K562 (cell line): ENCODE data around the gene CDCA4. TPM values are rescaled to one million over a fixed set of nuclear protein-coding genes. Genes with fewer than 3 reads are reported as not detected.

Experiments
- ATAC-seq: fragments of 200-7000 bp; cut with Tn5 transposase; 3 replicates; pipeline ENCODE4 v1.9.1; 2020; ENCODE audit warnings: moderate library complexity
- BruUV-seq: library from RNA; stranded (reverse); fragments of 400-500 nt; replicated peaks from 2 replicates; lab custom pipeline; 2021; lab: Mats Ljungman, UMichigan
- CTCF ChIA-PET: fragments of 300-600 bp; formaldehyde crosslinking; extraction: SDS; loops from one replicate; lab custom pipeline; 2021; ENCODE audit warnings: low intra/inter-chr PET ratio; lab: Yijun Ruan, JAX
- POLR2A ChIA-PET: fragments of 300-600, 350-650 bp; sonication (Branson Sonifier 250); formaldehyde crosslinking; extraction: SDS; loops from one replicate; lab custom pipeline; 2021; ENCODE audit warnings: antibody characterized with exemption, inconsistent platforms; lab: Yijun Ruan, JAX
- DNase-seq, 4 experiments: peaks; one replicate each; pipeline versions ENCODE4 v3.0.0 to v3.0.0-alpha.2; 2011 to 2018; ENCODE audit warnings: low spot score in 3 of 4, mixed read lengths in 3 of 4; ENCODE audit errors: extremely low read depth in 1 of 4
- FAIRE-seq: peaks from 2 replicates; lab custom pipeline; 2011; peaks lifted over from hg19 to GRCh38; lab: Jason Lieb, UNC
- H2AFZ ChIP-seq: 2 replicates; pipeline ENCODE4 v1.6.0; 2011; ENCODE audit warnings: low read depth, low read length, control low read depth, inconsistent platforms
- H3K27ac ChIP-seq: fragments of 200-600 bp; 3 replicates; pipeline ENCODE4 v1.8.0; 2011; ENCODE audit warnings: low read depth, mild to moderate bottlenecking, control low read depth, inconsistent platforms, low read length, moderate library complexity, mixed read lengths; ENCODE audit errors: extremely low read depth
- H3K27me3 ChIP-seq, 2 experiments: fragments of 300-600 bp in 1 of 2; 2 replicates in 1 of 2; 3 replicates in 1 of 2; pipeline versions ENCODE4 v1.6.0 to v1.8.0; 2011; ENCODE audit warnings: inconsistent platforms in 2 of 2, low read length in 2 of 2, mild to moderate bottlenecking in 1 of 2, mixed read lengths in 1 of 2, moderate library complexity in 1 of 2; ENCODE audit not compliant: control insufficient read depth in 2 of 2, insufficient read depth in 2 of 2
- H3K36me3 ChIP-seq: fragments of 300-600 bp; 3 replicates; pipeline ENCODE4 v1.8.0; 2011; ENCODE audit warnings: mild to moderate bottlenecking, low read length, inconsistent platforms; ENCODE audit not compliant: control insufficient read depth, insufficient read depth
- H3K4me1 ChIP-seq, 2 experiments: fragments of 200-600 bp in 1 of 2; replicated peaks in 1 of 2; 2 replicates in 1 of 2; 3 replicates in 1 of 2; pipeline versions ENCODE4 v1.5.1 to v1.8.0; 2011; ENCODE audit warnings: inconsistent platforms in 2 of 2, low read length in 2 of 2, mild to moderate bottlenecking in 1 of 2, mixed read lengths in 1 of 2, moderate library complexity in 1 of 2; ENCODE audit not compliant: control insufficient read depth in 2 of 2, insufficient read depth in 2 of 2
- H3K4me2 ChIP-seq: 2 replicates; pipeline ENCODE4 v1.6.1; 2011; ENCODE audit warnings: low read length, control low read depth, inconsistent platforms, mixed read lengths; ENCODE audit not compliant: insufficient read depth
- H3K4me3 ChIP-seq: fragments of 200-600 bp; sonication (generic), shearing (Covaris generic); 2 replicates; pipeline ENCODE4 v1.5.1; 2016; ENCODE audit warnings: control low read depth, inconsistent platforms
- H3K79me2 ChIP-seq: fragments of 200-600 bp; 3 replicates; pipeline ENCODE4 v1.8.0; 2011; ENCODE audit warnings: low read length, inconsistent platforms; ENCODE audit not compliant: control insufficient read depth, insufficient read depth
- H3K9ac ChIP-seq, 2 experiments: 2 replicates each; pipeline versions ENCODE4 v1.6.0 to v1.6.1; 2011; ENCODE audit warnings: low read depth in 2 of 2, low read length in 2 of 2, control low read depth in 1 of 2, inconsistent platforms in 1 of 2, mild to moderate bottlenecking in 1 of 2, mixed read lengths in 1 of 2; ENCODE audit not compliant: insufficient read depth in 1 of 2
- H3K9me1 ChIP-seq: one replicate; pipeline ENCODE4 v1.6.0; 2011; ENCODE audit warnings: inconsistent platforms, mild to moderate bottlenecking, low read length, moderate library complexity; ENCODE audit not compliant: control insufficient read depth, insufficient read depth
- H3K9me3 ChIP-seq: replicated peaks from 2 replicates; pipeline ENCODE4 v1.5.1; 2011; ENCODE audit warnings: low read depth, low read length, inconsistent platforms; ENCODE audit not compliant: control insufficient read depth, insufficient read depth
- H4K20me1 ChIP-seq: replicated peaks from 2 replicates; pipeline ENCODE4 v1.6.1; 2011; ENCODE audit warnings: low read length, inconsistent platforms, mixed read lengths; ENCODE audit not compliant: control insufficient read depth, insufficient read depth
- CREBBP ChIP-seq: IDR thresholded peaks from one replicate; pipeline ENCODE4 v1.6.1; 2012; ENCODE audit warnings: low read depth, mild to moderate bottlenecking, control low read depth, inconsistent platforms, low read length
- ETS2 ChIP-seq: IDR thresholded peaks from 2 replicates; pipeline ENCODE4 v1.6.1; 2016; ENCODE audit warnings: borderline replicate concordance, missing genetic modification characterization, mild to moderate bottlenecking, moderate library complexity, missing compliant biosample characterization; ENCODE audit not compliant: poor library complexity, severe bottlenecking
- GATAD2B ChIP-seq: fragments of 450-650 bp; IDR thresholded peaks from 2 replicates; pipeline ENCODE4 v1.6.1; 2017; ENCODE audit warnings: mild to moderate bottlenecking, borderline replicate concordance
- KDM2B ChIP-seq: fragments of 250-450 bp; sonication (Bioruptor Pico); IDR thresholded peaks from 2 replicates; pipeline ENCODE4 v1.8.0; 2021; ENCODE audit warnings: mild to moderate bottlenecking, moderate library complexity
- SAFB ChIP-seq: fragments of 200-400 bp; formaldehyde crosslinking; IDR thresholded peaks from 2 replicates; pipeline ENCODE4 v1.6.1; 2017; ENCODE audit warnings: low read depth, low read length, borderline replicate concordance
- TRIM24 ChIP-seq, 2 experiments: fragments of 450-650 bp; IDR thresholded peaks; 2 replicates each; pipeline ENCODE4 v1.6.1; 2016
- ZNF408 ChIP-seq: fragments of 250-450 bp; sonication (Bioruptor Pico); IDR thresholded peaks from 2 replicates; pipeline ENCODE4 v1.4.0; 2020; ENCODE audit warnings: low read depth, mild to moderate bottlenecking, moderate library complexity
- WGBS: fragments of 100-300 bp; shearing (Covaris generic); methylation state at CpG from one replicate; pipeline ENCODE4 v1.1.6; 2016; ENCODE audit warnings: low coverage, mixed read lengths; ENCODE audit not compliant: insufficient coverage; ENCODE audit errors: missing lambda C conversion rate; 5-methylcytosine and 5-hydroxymethylcytosine counted together
- in situ Hi-C: fragments of 300-500 bp; cut with MboI; formaldehyde crosslinking; loops from 4 replicates; pipeline ENCODE4 v1.15.0; 2018; ENCODE audit warnings: inconsistent platforms, mixed read lengths
- intact Hi-C: fragments of 100-400 bp; cut with micrococcal nuclease; formaldehyde crosslinking; loops from 2 replicates; pipeline ENCODE4 v1.14.2; 2022
- polyA plus RNA-seq, 8 experiments: library from polyadenylated mRNA; depleted of rRNA in 4 of 8; stranded (reverse) in 5 of 8; unstranded in 3 of 8; fragments of >200 nt; fragmentation: Nextera tagmentation in 2 of 8; fragmentation: Illumina TruSeq in 1 of 8; extraction: Ambion mirVana in 2 of 8; extraction: Trizol in 1 of 8; gene quantifications; 2 replicates each; pipeline versions ENCODE4 v1.2.1 to v1.2.3, GENCODE V29; 2011 to 2014; ENCODE audit warnings: inconsistent platforms in 1 of 8, missing spikeins in 1 of 8
- total RNA-seq, 7 experiments: library from RNA; depleted of rRNA in 6 of 7; stranded (reverse); fragments of >200 nt in 6 of 7; fragmentation: Illumina TruSeq in 2 of 7; extraction: Trizol in 2 of 7; gene quantifications; 2 replicates each; pipeline versions ENCODE4 v1.2.1 to v1.2.3, GENCODE V29; 2011 to 2021; ENCODE audit warnings: low replicate concordance in 1 of 7

CDCA4 gene
- total and polyA plus RNA-seq, 9 of the 15 experiments (the other 6 are each of a cell fraction or from before 2014, with no cell fraction given) = 6.6 to 44.2 (median 23.0) TPM

GRCh38 chr14:105010106-105010505, 10.8 kb downstream of the CDCA4 start:
- H3K27me3 ChIP-seq = no peaks in the 10 kb centered on the region
- no peak for DNase-seq
- no peak overlapping the region for H3K4me3 ChIP-seq
- BruUV-seq = TSS peak; percentile 18
- peaks cover 60% of the 10 kb centered on the region for H3K79me2 ChIP-seq
- ChIA-PET CTCF (no interaction called here), POLR2A (interaction anchor here (2.8 kb wide), 1 partner anchor 9 kb away, joined by 16 read pairs; the partner anchor contains the start of gene CDCA4)
- H3K36me3 ChIP-seq = peaks cover 59% of the 10 kb centered on the region; the same call in 2 of the 3 replicates
- H3K9ac ChIP-seq = no peak overlapping the region
- peaks cover 4 to 28% of the 10 kb centered on the region in 2 experiments; a peak in 3 of 5 replicates for H3K4me1 ChIP-seq
- peaks cover 33% of the 10 kb centered on the region for H4K20me1 ChIP-seq
- no peaks in the 10 kb centered on the region for H3K9me1 ChIP-seq
- ATAC-seq = no peak
- no peaks in the 10 kb centered on the region for H3K9me3 ChIP-seq
- TF ChIP-seq KDM2B (CRISPR knock-in tag) (no peak), CREBBP (no peak), GATAD2B (no peak), ETS2 (no peak), TRIM24 (IDR thresholded peaks at IDR 0.05) (no peak), SAFB (no peak), ZNF408 (CRISPR knock-in tag) (no peak)
- H3K4me2 ChIP-seq = no peak overlapping the region
- WGBS = 100% methylated on average over 3 of the region's 4 CpGs
- no peak overlapping the region for H3K27ac ChIP-seq
- H2AFZ ChIP-seq = no peak overlapping the region
- in situ Hi-C loops = no loop called here
- FAIRE-seq = no peak
- intact Hi-C loops = no loop called here
